OCI-LY3 (cell line): Measurements from ENCODE around the gene RBM28.

Experiments used
- H2AFZ ChIP-seq: fragments of 200-600, 300-600 bp; shearing (Covaris generic); 2 replicates; pipeline ENCODE4 v1.6.0; 2014; ENCODE audit warnings: antibody characterized with exemption, low read depth, low read length
- H3K27ac ChIP-seq: fragments of 200-600, 300-600 bp; sonication (generic); 2 replicates; pipeline ENCODE4 v1.5.1; 2014; ENCODE audit warnings: mild to moderate bottlenecking, low read length, moderate library complexity, mixed read lengths
- H3K27me3 ChIP-seq: fragments of 200-600, 300-600 bp; sonication (generic); 2 replicates; pipeline ENCODE4 v1.6.1; 2014; ENCODE audit warnings: low read depth, low read length, mixed read lengths
- H3K36me3 ChIP-seq: fragments of 200-600, 300-600 bp; sonication (generic); replicated peaks from 2 replicates; pipeline ENCODE3; 2014; ENCODE audit warnings: low read depth, low read length, mixed read lengths
- H3K4me1 ChIP-seq: fragments of 300-600, 200-600 bp; sonication (generic); 2 replicates; pipeline ENCODE4 v1.6.1; 2014; ENCODE audit warnings: low read length, mixed read lengths
- H3K4me2 ChIP-seq: fragments of 200-600, 300-600 bp; sonication (generic); 2 replicates; pipeline ENCODE4 v1.6.1; 2014; ENCODE audit warnings: low read length, mixed read lengths
- H3K4me3 ChIP-seq: fragments of 300-600, 200-600 bp; sonication (generic); 2 replicates; pipeline ENCODE4 v1.5.1; 2014; ENCODE audit warnings: antibody characterized with exemption, mild to moderate bottlenecking, low read length, moderate library complexity
- H3K79me2 ChIP-seq: fragments of 300-600, 200-600 bp; shearing (Covaris generic); 2 replicates; pipeline ENCODE4 v1.6.1; 2014; ENCODE audit warnings: mild to moderate bottlenecking, low read length, mixed read lengths
- H3K9ac ChIP-seq: fragments of 300-600, 200-600 bp; shearing (Covaris generic); 2 replicates; pipeline ENCODE4 v1.6.0; 2014; ENCODE audit warnings: mild to moderate bottlenecking, low read length, moderate library complexity
- H3K9me3 ChIP-seq: fragments of 200-600, 300-600 bp; shearing (Covaris generic); 2 replicates; pipeline ENCODE4 v1.6.1; 2014; ENCODE audit warnings: low read length, mixed read lengths; ENCODE audit not compliant: insufficient read depth
- H4K20me1 ChIP-seq: fragments of 200-600, 300-600 bp; sonication (generic); 2 replicates; pipeline ENCODE4 v1.6.1; 2016; ENCODE audit warnings: low read length, mixed read lengths; ENCODE audit not compliant: insufficient read depth
- EZH2phosphoT487 ChIP-seq: fragments of 200-600 bp; shearing (Covaris generic); IDR thresholded peaks from 2 replicates; pipeline ENCODE4 v1.6.1; 2018; ENCODE audit warnings: antibody characterized with exemption, mixed run types, low read depth
- TF ChIP-seq, protein P1 (sequence below): fragments of 200-600, 300-600 bp; sonication (generic); IDR thresholded peaks from 2 replicates; pipeline ENCODE4 v1.5.1; 2014; ENCODE audit warnings: antibody characterized with exemption, low read length, low read depth

The RBM28 gene

DNA sequence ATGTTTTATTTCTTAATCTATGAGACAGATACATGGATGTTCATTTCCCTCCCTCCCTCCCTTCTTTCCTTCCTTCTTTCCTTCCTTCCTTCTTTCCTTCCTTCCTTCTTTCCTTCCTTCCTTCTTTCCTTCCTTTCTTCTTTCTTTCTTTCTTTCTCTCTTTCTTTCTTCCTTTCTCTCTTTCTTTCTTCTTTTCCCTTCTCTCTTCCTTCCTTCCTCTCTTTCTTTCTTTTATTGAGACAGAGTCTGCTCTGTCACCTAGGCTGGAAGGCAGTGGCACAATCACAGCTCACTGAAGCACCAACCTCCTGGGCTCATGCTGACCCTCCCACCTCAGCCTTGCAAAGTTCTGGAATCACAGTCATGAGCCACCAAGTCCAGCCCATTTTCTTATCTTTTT, 23.3 kb upstream of the RBM28 start:
- no peak overlapping the region for H3K9ac ChIP-seq
- no peak overlapping the region for H3K4me2 ChIP-seq

DNA sequence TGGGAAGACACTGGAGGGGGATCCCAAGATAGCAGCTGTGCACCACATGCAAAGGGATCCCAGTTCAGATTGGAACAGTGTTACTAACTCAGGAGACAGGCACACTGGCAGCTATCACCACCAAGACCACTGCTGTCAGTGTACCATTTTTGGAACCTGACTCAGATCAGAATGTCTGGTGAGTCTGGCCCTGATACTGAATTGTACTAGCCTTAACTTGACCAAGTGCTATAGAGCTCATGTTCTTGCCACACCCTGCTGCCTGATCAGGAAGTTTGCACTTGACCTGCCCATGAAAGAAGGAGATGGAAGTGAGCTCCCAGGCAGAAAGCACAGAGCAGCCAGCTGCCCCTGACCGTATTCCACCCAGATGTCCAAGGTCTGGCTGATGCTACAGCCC, 22.6 kb upstream of the RBM28 start:
- Histone ChIP-seq H3K4me2 (no peak overlapping the region), H2AFZ (no peak overlapping the region), H3K4me3 (no peak overlapping the region), H3K79me2 (no peaks in the 10 kb centered on the region), H3K27me3 (peaks cover 51% of the 10 kb centered on the region), H3K36me3 (no peaks in the 10 kb centered on the region), H3K9me3 (no peaks in the 10 kb centered on the region), H4K20me1 (no peaks in the 10 kb centered on the region), H3K9ac (no peak overlapping the region), H3K4me1 (peaks cover 5% of the 10 kb centered on the region), H3K27ac (no peak overlapping the region)
- TF ChIP-seq, protein P1, sequence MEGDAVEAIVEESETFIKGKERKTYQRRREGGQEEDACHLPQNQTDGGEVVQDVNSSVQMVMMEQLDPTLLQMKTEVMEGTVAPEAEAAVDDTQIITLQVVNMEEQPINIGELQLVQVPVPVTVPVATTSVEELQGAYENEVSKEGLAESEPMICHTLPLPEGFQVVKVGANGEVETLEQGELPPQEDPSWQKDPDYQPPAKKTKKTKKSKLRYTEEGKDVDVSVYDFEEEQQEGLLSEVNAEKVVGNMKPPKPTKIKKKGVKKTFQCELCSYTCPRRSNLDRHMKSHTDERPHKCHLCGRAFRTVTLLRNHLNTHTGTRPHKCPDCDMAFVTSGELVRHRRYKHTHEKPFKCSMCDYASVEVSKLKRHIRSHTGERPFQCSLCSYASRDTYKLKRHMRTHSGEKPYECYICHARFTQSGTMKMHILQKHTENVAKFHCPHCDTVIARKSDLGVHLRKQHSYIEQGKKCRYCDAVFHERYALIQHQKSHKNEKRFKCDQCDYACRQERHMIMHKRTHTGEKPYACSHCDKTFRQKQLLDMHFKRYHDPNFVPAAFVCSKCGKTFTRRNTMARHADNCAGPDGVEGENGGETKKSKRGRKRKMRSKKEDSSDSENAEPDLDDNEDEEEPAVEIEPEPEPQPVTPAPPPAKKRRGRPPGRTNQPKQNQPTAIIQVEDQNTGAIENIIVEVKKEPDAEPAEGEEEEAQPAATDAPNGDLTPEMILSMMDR = no peak
- TF ChIP-seq EZH2phosphoT487 = no peak

More for the DNA sequence above, 23.3 kb upstream of the RBM28 start:
- Histone ChIP-seq H2AFZ (no peak overlapping the region), H3K36me3 (no peaks in the 10 kb centered on the region), H3K27ac (no peak overlapping the region), H4K20me1 (no peaks in the 10 kb centered on the region), H3K4me3 (no peak overlapping the region), H3K27me3 (peaks cover 48% of the 10 kb centered on the region), H3K4me1 (peaks cover 4% of the 10 kb centered on the region), H3K9me3 (no peaks in the 10 kb centered on the region), H3K79me2 (no peaks in the 10 kb centered on the region)
- TF ChIP-seq, protein P1 = no peak
- TF ChIP-seq EZH2phosphoT487 = no peak

DNA sequence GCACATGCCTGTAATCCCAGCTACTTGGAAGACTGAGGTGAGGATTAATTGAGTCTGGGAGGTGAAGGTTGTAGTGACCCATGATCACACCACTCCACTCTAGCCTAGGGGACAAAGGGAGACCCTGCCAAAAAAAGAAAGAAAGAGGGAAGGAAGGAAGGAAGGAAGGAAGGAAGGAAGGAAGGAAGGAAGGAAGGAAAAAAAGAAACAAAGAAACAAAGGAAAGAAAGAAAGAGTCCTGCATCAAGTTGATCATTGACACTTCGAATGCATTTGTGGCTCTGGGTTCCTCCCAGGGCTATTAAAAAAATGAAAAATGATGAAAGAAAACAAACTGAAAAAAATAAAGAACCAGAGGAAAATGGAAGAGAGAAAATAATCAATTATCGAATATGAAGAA, 21.7 kb upstream of the RBM28 start:
- no peaks in the 10 kb centered on the region for H3K9me3 ChIP-seq
- H3K4me1 ChIP-seq = peaks cover 5% of the 10 kb centered on the region
- no peak overlapping the region for H3K27ac ChIP-seq
- H3K27me3 ChIP-seq = peaks cover 51% of the 10 kb centered on the region
- TF ChIP-seq, protein P1 = no peak
- TF ChIP-seq EZH2phosphoT487 = no peak
- H3K9ac ChIP-seq = no peak overlapping the region
- no peaks in the 10 kb centered on the region for H3K79me2 ChIP-seq
- no peaks in the 10 kb centered on the region for H3K36me3 ChIP-seq
- H3K4me3 ChIP-seq = no peak overlapping the region
- H2AFZ ChIP-seq = no peak overlapping the region
- H4K20me1 ChIP-seq = no peaks in the 10 kb centered on the region
- no peak overlapping the region for H3K4me2 ChIP-seq

- Histone ChIP-seq H3K9ac (no peak overlapping the region), H3K4me2 (no peak overlapping the region), H3K36me3 (no peaks in the 10 kb centered on the region), H4K20me1 (no peaks in the 10 kb centered on the region), H3K9me3 (no peaks in the 10 kb centered on the region), H3K4me3 (no peak overlapping the region), H3K79me2 (no peaks in the 10 kb centered on the region), H3K4me1 (peaks cover 5% of the 10 kb centered on the region), H3K27ac (no peak overlapping the region), H2AFZ (no peak overlapping the region), H3K27me3 (peaks cover 51% of the 10 kb centered on the region)
- no peak for TF ChIP-seq EZH2phosphoT487
- TF ChIP-seq, protein P1 = no peak
Observed at GRCh38 chr7:128364166-128364870, 20.6 kb upstream of the RBM28 start.
